GM19395 (cell line): Measurements from ENCODE around the gene NAALAD2.
"Not testable (repeated sequence)": the region's sequence is repeated elsewhere in the genome, so short reads cannot be mapped to it uniquely, and the experiment has no call there.

Source experiments
- ATAC-seq: cut with Tn5 transposase; IDR thresholded peaks from one replicate; pipeline ENCODE4 v1.9.1; 2021; ENCODE audit warnings: mild to moderate bottlenecking, moderate library complexity; ENCODE audit not compliant: unreplicated experiment

The NAALAD2 gene

DNA sequence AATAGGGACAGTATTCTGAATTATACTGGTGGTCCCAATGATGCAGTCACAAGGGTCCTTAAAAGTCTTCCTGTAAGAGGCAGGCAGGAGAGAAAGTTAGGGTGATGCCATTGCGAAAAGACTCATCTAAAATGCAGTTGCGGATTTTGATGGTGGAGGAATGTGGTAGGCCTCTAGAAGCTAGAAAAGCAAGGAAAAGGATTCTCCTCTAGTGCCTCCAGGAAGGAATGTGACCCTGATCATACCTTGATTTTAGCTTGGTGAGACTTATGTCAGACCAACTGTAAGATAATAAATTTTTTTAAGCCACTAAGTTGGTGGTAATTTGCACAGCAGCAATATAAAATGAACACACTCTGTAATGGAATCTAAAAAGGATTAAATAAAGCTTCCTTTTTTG is 54.5 kb downstream of the NAALAD2 start:
- no peak for ATAC-seq

- no peak for ATAC-seq
Observed at GRCh38 chr11:90192869-90193582, 58.6 kb downstream of the NAALAD2 start.

DNA sequence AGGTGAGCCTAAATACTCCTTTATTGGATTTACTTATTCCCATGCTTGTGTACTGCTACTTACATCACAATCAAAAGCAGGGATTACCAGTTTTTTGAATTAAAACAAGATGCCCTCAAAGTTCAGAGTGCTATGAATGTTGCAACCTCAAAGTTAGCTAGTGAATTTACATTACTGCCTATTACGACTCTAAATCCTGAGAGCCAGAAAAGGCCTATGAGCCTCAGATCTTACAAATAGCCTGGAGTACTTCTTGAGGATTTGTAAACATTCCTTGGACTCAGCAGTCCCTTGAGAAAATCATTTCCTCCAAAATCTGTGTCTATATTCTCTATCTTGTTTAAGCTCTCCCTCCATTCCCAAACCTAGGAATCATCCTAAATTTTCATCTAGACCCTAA is 62.9 kb downstream of the NAALAD2 start:
- ATAC-seq, result no peak

- no peak for ATAC-seq
Observed at GRCh38 chr11:90202342-90202741, 67.9 kb downstream of the NAALAD2 start.

GRCh38 chr11:90204407-90204806 is 69.9 kb downstream of the NAALAD2 start:
- no peak for ATAC-seq

DNA sequence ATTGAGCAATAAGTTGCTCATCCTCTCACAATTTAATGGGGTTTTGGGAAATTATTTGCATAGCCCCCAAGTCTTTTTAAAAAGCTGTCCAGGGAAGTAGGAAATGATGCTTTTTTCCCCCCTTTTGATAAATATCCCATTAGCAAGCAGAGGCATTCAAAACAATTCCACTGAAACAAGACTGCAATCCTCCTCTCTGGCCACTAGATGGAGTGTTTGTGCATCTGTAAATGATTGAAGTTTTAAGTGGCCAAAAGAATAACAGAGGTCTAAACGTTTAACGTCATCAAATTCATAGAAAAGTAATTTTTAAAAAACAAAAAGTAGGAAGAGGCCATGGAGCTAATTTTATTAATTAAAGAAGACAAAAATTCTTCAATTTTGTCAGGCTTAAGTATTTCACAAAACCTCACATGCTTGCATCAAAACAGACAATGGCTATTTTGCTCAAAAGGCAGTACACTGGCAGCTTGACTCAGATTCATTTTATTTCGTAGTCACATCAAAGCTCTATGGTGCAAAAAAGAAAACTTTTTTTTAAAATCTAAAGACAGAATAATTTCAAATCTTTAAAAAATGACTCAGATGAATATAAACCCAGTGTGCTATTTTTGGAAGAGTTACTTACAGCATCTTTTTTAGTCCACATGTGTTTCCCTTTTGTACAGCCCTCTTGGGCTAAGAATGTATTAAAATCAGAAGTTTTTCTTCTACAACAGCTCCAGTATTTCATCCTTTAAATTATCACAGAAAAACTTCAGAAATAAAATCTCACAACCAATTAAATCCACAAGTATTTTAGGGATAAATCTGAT is 70.6 kb downstream of the NAALAD2 start:
- ATAC-seq, result peak; percentile 92

DNA sequence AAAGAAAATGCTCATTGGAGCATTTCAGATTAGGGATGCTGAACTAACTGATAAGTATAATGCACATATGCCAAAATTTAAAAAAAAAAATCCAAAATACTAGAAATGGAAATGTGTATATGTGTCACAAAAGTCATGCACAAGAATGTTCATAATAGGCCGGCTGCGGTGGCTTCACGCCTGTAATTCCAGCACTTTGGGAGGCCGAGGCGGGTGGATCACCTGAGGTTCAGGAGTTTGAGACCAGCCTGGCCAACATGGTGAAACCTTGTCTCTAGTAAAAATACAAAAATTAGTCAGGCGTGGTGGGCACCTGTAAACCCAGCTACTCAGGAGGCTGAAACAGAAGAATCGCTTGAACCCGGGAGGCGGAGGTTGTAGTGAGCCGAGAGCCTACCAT is 73.5 kb downstream of the NAALAD2 start:
- not testable (repeated sequence) for ATAC-seq

- no peak for ATAC-seq
Observed at GRCh38 chr11:90208857-90209256, 74.4 kb downstream of the NAALAD2 start.

- no peak for ATAC-seq
Observed at GRCh38 chr11:90213322-90213721, 78.9 kb downstream of the NAALAD2 start.

- no peak for ATAC-seq
Observed at GRCh38 chr11:90216611-90217010, 82.1 kb downstream of the NAALAD2 start.

DNA sequence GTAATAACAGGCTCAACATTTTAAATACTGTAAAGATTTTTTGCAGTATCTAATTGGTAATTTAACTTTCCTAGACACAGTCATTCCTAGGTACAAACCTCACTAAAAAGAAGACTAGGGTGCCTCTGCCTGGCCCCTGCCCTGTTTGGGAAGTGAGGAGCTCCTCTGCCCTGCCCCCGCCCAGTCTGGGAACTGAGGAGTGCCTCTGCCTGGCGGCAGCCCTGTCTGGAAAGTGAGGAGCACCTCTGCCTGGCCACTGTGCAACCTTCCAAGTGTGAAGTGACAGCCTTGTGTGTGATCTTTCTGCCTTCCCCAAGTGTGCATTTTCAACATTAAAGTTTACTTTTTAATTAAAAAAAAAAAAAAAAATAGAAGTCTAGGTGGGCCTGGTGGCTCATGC is 84.1 kb downstream of the NAALAD2 start:
- ATAC-seq, result no peak

DNA sequence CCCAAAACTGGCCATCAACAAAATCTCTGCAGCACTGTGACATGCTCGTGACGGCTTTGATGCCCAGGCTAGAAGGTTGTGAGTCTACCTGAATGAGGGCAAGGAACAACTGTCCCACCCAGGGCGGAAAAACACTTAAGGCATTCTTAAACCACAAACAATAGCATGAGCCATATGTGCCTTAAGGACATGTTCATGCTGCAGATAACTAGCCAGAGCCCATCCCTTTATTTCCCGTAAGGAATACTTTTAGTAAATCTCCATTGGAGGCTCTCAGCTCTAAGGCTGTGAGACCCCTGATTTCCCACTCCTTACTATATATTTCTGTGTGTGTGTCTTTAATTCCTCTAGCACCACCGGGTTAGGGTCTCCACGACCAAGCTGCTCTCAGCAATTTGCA is 85.0 kb downstream of the NAALAD2 start:
- ATAC-seq, result no peak

GRCh38 chr11:90220391-90220790 is 85.9 kb downstream of the NAALAD2 start:
- ATAC-seq, result no peak

DNA sequence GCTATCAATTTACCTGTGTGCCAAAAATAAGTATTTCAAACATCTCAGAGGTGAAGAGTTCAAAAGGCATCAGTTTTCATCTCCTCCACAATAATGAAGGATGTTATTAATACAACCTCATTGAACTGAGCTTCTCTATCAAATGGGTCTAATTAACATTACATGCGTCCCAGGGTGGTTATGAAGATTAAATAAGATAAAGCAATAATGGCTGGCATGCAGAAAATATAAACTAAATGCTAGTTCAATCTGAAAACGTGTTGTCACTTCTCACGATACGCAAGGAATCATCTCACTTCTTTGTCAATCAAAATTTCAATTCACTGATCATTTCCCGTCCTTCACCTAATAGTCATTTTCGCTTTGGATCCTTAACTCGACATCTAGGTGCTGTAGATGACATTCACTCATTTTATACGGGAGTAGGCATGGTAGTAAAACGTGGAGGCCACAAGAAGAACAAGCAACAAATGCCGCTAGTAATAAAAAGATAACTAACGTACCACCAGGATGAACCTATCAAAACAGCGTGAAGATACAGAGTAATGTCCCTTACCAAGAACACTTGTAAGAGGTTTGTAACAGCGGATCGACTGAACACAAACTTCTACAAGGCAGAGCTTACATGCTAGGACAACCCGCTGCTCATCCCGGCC is 87.5 kb downstream of the NAALAD2 start:
- ATAC-seq, result no peak

- peak; percentile 90 for ATAC-seq
Observed at GRCh38 chr11:90222459-90223247, 88.2 kb downstream of the NAALAD2 start, which contains the start of gene CHORDC1. CHORDC1 (minus strand) TSS chr11:90223049; CDS start chr11:90222954, 95 bp downstream.

- ATAC-seq, result peak; percentile 56
Observed at GRCh38 chr11:90223248-90223585, 88.8 kb downstream of the NAALAD2 start.

DNA sequence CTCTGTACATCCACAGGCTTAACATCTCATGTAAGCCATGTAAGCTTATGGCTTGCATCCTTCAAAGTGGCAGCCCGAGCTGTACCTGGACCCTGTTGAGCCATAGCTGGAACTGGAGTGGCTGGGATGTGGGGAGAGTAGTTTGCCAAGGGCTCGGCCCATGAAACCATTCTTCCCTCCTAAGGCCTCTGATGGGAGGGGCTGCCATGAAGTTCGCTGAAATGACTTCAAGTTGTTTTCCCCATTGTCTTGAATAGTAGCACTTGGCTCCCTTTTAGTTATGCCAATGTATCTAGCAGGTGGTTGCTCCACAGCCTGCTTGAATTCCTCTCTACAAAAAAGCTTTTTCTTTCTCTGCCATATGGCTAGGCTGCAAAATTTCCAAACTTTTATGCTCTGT is 93.6 kb downstream of the NAALAD2 start:
- no peak for ATAC-seq

GRCh38 chr11:90229791-90230190 is 95.3 kb downstream of the NAALAD2 start:
- ATAC-seq, result no peak

- ATAC-seq, result no peak
Observed at GRCh38 chr11:90234977-90235376, 100.5 kb downstream of the NAALAD2 start.

GRCh38 chr11:90235526-90235925 is 101.1 kb downstream of the NAALAD2 start:
- ATAC-seq, result no peak

DNA sequence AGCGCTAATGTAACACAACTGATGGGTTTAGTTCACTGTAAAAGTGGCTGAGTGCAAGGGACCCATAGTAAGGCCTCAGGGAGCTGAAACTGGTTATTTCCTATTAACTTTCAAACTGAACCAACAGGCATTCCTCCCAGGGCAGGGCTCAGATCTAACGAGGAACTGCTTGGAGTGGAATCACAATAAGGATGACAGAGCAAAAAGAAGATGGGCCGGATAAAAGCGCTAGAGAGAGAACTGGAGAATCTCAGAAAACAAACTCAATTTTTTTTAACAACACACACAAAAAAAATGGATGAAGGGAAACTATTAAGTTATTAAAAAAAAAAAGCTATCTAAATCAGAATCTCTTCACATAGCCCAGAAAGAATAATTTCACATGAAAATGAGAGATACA is 102.5 kb downstream of the NAALAD2 start:
- ATAC-seq, result no peak
